GM12878 (cell line): ENCODE measurements around the gene PARP16. TPM values are rescaled to one million over a fixed set of nuclear protein-coding genes. Genes with fewer than 3 reads are reported as not detected.

Experiments
- ATAC-seq: fragments of 200-7000 bp; cut with Tn5 transposase; 3 replicates; pipeline ENCODE4 v1.9.1; 2020; ENCODE audit warnings: mild to moderate bottlenecking, moderate library complexity
- BruUV-seq: library from RNA; stranded (reverse); fragments of 400-500 nt; replicated peaks from 2 replicates; lab custom pipeline; 2021; lab: Mats Ljungman, UMichigan
- CTCF ChIA-PET: fragments of 300-600 bp; sonication (Branson Sonifier 250); formaldehyde crosslinking; extraction: SDS; loops from one replicate; lab custom pipeline; 2021; ENCODE audit warnings: inconsistent platforms; lab: Yijun Ruan, JAX
- POLR2A ChIA-PET: fragments of 350-600 bp; formaldehyde crosslinking; extraction: SDS; loops from one replicate; lab custom pipeline; 2021; ENCODE audit warnings: inconsistent platforms; lab: Charles Lee
- RAD21 ChIA-PET: fragments of 300-600 bp; sonication (Branson Sonifier 250); formaldehyde crosslinking; loops from one replicate; lab custom pipeline; 2023; ENCODE audit warnings: antibody characterized with exemption; ENCODE audit not compliant: unreplicated experiment; lab: Charles Lee
- SMC1A ChIA-PET: fragments of 300-600 bp; sonication (Branson Sonifier 250); formaldehyde crosslinking; loops from one replicate; lab custom pipeline; 2023; ENCODE audit not compliant: unreplicated experiment, uncharacterized antibody; lab: Charles Lee
- DNase-seq: peaks from one replicate; pipeline ENCODE4 v3.0.0-alpha.2; 2011; ENCODE audit warnings: low read depth, low spot score
- FAIRE-seq: peaks from 3 replicates; lab custom pipeline; 2011; peaks lifted over from hg19 to GRCh38; lab: Jason Lieb, UNC
- H2AFZ ChIP-seq: 2 replicates; pipeline ENCODE4 v1.6.0; 2011; ENCODE audit warnings: low read depth, low read length, control low read depth; ENCODE audit not compliant: control insufficient read depth
- H3K27ac ChIP-seq: 2 replicates; pipeline ENCODE4 v1.5.1; 2011; ENCODE audit warnings: control low read depth; ENCODE audit not compliant: control insufficient read depth, insufficient read depth
- H3K27me3 ChIP-seq, 2 experiments: replicated peaks in 1 of 2; 2 replicates each; pipeline versions ENCODE4 v1.6.0 to v1.6.1; 2011; ENCODE audit warnings: low read length in 1 of 2; ENCODE audit not compliant: control insufficient read depth in 2 of 2, insufficient read depth in 2 of 2
- H3K36me3 ChIP-seq, 2 experiments: 2 replicates each; pipeline ENCODE4 v1.5.1; 2011; ENCODE audit warnings: low read length in 1 of 2; ENCODE audit not compliant: control insufficient read depth in 2 of 2, insufficient read depth in 2 of 2
- H3K4me1 ChIP-seq: 2 replicates; pipeline ENCODE4 v1.6.1; 2011; ENCODE audit warnings: mild to moderate bottlenecking, low read length, moderate library complexity, mixed read lengths; ENCODE audit not compliant: control insufficient read depth, insufficient read depth
- H3K4me2 ChIP-seq: 2 replicates; pipeline ENCODE4 v1.6.0; 2011; ENCODE audit warnings: control low read depth; ENCODE audit not compliant: control insufficient read depth, insufficient read depth
- H3K4me3 ChIP-seq: fragments of 200-600 bp; sonication (generic); 2 replicates; pipeline ENCODE4 v1.5.1; 2016
- H3K79me2 ChIP-seq: 2 replicates; pipeline ENCODE4 v1.6.0; 2011; ENCODE audit warnings: low read length; ENCODE audit not compliant: control insufficient read depth, insufficient read depth
- H3K9ac ChIP-seq: 2 replicates; pipeline ENCODE4 v1.8.0; 2011; ENCODE audit warnings: low read length, control low read depth, mixed read lengths; ENCODE audit not compliant: control insufficient read depth, insufficient read depth
- H3K9me3 ChIP-seq: replicated peaks from 3 replicates; pipeline ENCODE4 v1.5.1; 2011; ENCODE audit warnings: mild to moderate bottlenecking, low read length; ENCODE audit not compliant: control insufficient read depth, insufficient read depth
- H4K20me1 ChIP-seq: 2 replicates; pipeline ENCODE4 v1.6.0; 2011; ENCODE audit not compliant: control insufficient read depth, insufficient read depth
- BACH1 ChIP-seq: fragments of 450-650 bp; IDR thresholded peaks from 2 replicates; pipeline ENCODE4 v1.6.1; 2017; ENCODE audit warnings: mild to moderate bottlenecking, borderline replicate concordance
- BCLAF1 ChIP-seq: fragments of 450-650 bp; IDR thresholded peaks from 2 replicates; pipeline ENCODE4 v1.6.1; 2017; ENCODE audit warnings: antibody characterized with exemption, mild to moderate bottlenecking, moderate library complexity
- FOXM1 ChIP-seq: IDR thresholded peaks from 2 replicates; pipeline ENCODE4 v1.6.1; 2012; ENCODE audit warnings: low read depth, mild to moderate bottlenecking, inconsistent platforms, low read length, moderate library complexity
- KAT2A ChIP-seq: conservative IDR thresholded peaks from 2 replicates; pipeline ENCODE4 v1.6.1; 2011; ENCODE audit warnings: low read depth, low read length; ENCODE audit not compliant: control insufficient read depth
- NFXL1 ChIP-seq: fragments of 450-650 bp; IDR thresholded peaks from 2 replicates; pipeline ENCODE4 v1.6.1; 2017; ENCODE audit warnings: antibody characterized with exemption, mild to moderate bottlenecking, borderline replicate concordance
- PAX5 ChIP-seq: IDR thresholded peaks from 2 replicates; pipeline ENCODE4 v1.6.1; 2011; ENCODE audit warnings: low read depth, low read length, borderline replicate concordance
- POU2F2 ChIP-seq: IDR thresholded peaks from 3 replicates; pipeline ENCODE4 v1.6.1; 2011; ENCODE audit warnings: low read depth, mild to moderate bottlenecking, low read length, borderline replicate concordance
- SKIL ChIP-seq: fragments of 450-650 bp; IDR thresholded peaks from 2 replicates; pipeline ENCODE4 v1.6.1; 2017; ENCODE audit warnings: mild to moderate bottlenecking, low read depth, inconsistent platforms; ENCODE audit not compliant: poor library complexity, severe bottlenecking
- SUPT20H ChIP-seq: IDR thresholded peaks from 2 replicates; pipeline ENCODE4 v1.6.1; 2011; ENCODE audit warnings: low read depth, mild to moderate bottlenecking, low read length, moderate library complexity, borderline replicate concordance; ENCODE audit not compliant: control insufficient read depth
- YY1 ChIP-seq: IDR thresholded peaks from 2 replicates; pipeline ENCODE4 v1.6.1; 2011; ENCODE audit warnings: low read depth, mild to moderate bottlenecking, low read length
- ZBED1 ChIP-seq: IDR thresholded peaks from 2 replicates; pipeline ENCODE4 v1.6.1; 2016; ENCODE audit warnings: borderline replicate concordance
- WGBS: methylation state at CpG from one replicate; pipeline ENCODE4 v1.1.6; 2016; ENCODE audit warnings: low lambda C conversion rate; ENCODE audit not compliant: insufficient replicate concordance, insufficient coverage; ENCODE audit errors: missing lambda C conversion rate; 5-methylcytosine and 5-hydroxymethylcytosine counted together
- in situ Hi-C: fragments of 300-500 bp; cut with MboI; formaldehyde crosslinking; loops from 9 replicates; pipeline ENCODE4 v1.14.3; 2018; ENCODE audit warnings: mixed read lengths
- intact Hi-C: fragments of 100-400 bp; cut with micrococcal nuclease; formaldehyde crosslinking; loops from one replicate; pipeline ENCODE4 v1.14.2; 2022; ENCODE audit not compliant: unreplicated experiment
- polyA plus RNA-seq, 11 experiments: library from polyadenylated mRNA; depleted of rRNA in 4 of 11; unstranded in 6 of 11; stranded (reverse) in 5 of 11; fragments of >200 nt; fragmentation: Nextera tagmentation in 4 of 11; fragmentation: Illumina TruSeq in 1 of 11; extraction: Ambion mirVana in 4 of 11; extraction: Trizol in 1 of 11; gene quantifications; 1 replicate in 1 of 11; 2 replicates in 10 of 11; pipeline versions ENCODE4 v1.2.1 to v1.2.3, GENCODE V29; 2011 to 2016; ENCODE audit warnings: inconsistent platforms in 2 of 11, missing spikeins in 2 of 11, low read depth in 1 of 11
- total RNA-seq, 4 experiments: library from RNA; depleted of rRNA in 3 of 4; stranded (reverse); fragments of >200 nt in 3 of 4; fragmentation: Illumina TruSeq in 1 of 4; extraction: Trizol in 1 of 4; gene quantifications; 2 replicates each; pipeline versions ENCODE4 v1.2.1 to v1.2.3, GENCODE V29; 2013 to 2021

Gene PARP16
- total and polyA plus RNA-seq, 10 of the 15 experiments (the other 5 are each of a cell fraction or from before 2014, with no cell fraction given) = 4.9 to 15.7 (median 9.9) TPM

GRCh38 chr15:65275104-65275727 lies 11.5 kb downstream of the PARP16 start:
- Histone ChIP-seq H3K27ac (no peak overlapping the region), H3K9me3 (no peaks in the 10 kb centered on the region), H3K4me3 (no peak overlapping the region), H3K9ac (no peak overlapping the region), H2AFZ (no peak overlapping the region), H3K79me2 (no peaks in the 10 kb centered on the region), H3K4me2 (no peak overlapping the region), H3K4me1 (no peaks in the 10 kb centered on the region), H3K36me3 (0 out of 4 replicates have a peak, but pooled peaks cover 0 to 2% of the 10 kb centered on the region in 2 experiments), H4K20me1 (no peaks in the 10 kb centered on the region), H3K27me3 (no peaks in the 10 kb centered on the region)
- FAIRE-seq = no peak
- ChIA-PET SMC1A (interaction anchor here (0.9 to 1.5 kb wide), 4 partner anchors 9 to 113 kb away, joined by 3 to 5 read pairs (median 4); partner anchors contain the start of gene PARP16), CTCF (interaction anchor here (0.7 to 4.0 kb wide), 3 partner anchors 11 to 581 kb away, joined by 3 to 21 read pairs (median 3); partner anchors contain the start of gene PARP16), POLR2A (interaction anchor here (0.5 to 1.0 kb wide), 2 partner anchors 9 to 488 kb away, joined by 3 to 8 read pairs; no protein-coding TSS in a partner anchor), RAD21 (no interaction called here)
- TF ChIP-seq BACH1 = no peak
- TF ChIP-seq SKIL = no peak
- no peak for TF ChIP-seq ZBED1
- TF ChIP-seq BCLAF1 = no peak
- no peak for TF ChIP-seq PAX5
- no peak for TF ChIP-seq POU2F2
- TF ChIP-seq NFXL1 = no peak
- TF ChIP-seq SUPT20H = no peak
- TF ChIP-seq KAT2A = no peak
- TF ChIP-seq YY1 = no peak
- no peak for TF ChIP-seq FOXM1
- BruUV-seq = no TSS peak
- intact Hi-C loops (no loop called here), in situ Hi-C loops (no loop called here)
- no peak for ATAC-seq
- no peak for DNase-seq
- 97% methylated on average over 4 of the region's 4 CpGs for WGBS
